ENCODE measurements around the gene TTC23.
A peak's percentile ranks its signal among the peaks of the same experiment; 100 is the strongest.

TTC23 gene

DNA sequence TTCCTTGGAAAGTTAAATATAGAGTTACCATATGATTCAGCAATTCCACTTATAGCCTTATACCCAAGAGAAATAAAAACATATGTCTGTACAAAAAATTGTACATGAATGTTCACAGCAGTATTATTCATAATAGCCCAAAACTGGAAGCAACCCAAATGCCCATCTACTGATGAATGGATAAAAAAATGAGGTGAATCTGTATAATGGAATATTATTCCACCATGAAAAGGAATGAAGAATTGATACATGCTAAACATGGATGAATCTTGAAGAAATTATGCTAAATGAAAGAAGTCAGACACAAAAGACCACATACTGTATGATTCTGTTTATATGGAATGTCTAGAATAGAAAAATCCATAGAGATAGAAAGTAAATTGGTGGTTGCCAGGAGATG lies 61.4 kb downstream of the TTC23 start:
- DNase-seq, result no peak

DNA sequence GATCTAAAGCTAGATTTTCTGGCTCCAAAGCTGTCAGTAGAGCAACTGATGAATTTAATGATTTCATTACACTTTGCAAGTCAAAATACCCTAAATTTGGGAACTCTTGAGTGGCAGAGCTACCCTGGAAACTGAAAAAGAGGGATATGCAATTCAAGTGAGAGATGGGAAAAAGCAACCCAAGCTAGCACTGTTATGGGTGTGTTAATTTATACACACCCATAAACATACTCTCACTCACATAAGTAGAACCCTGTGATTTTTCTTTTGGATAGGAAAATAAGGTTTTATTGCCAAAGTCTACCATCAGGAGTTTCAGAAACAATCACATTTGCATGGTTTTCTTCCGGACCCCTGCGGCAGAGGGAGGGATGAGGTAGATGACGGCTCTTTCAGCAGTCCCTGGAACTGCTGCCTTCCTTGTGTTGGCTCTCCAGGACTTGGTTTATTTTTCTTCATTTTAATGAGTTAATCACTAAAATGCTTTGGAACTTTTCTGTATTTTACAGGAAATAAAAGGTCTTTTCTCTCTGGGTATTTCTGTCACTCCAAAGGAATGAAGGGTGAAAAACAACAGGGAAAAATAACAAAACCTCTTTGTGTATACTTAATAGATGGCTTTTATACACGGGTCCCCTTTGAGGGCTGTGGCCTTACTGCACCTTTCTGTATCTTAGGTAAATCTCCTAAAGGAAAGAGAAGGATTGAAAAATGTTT lies 63.8 kb downstream of the TTC23 start:
- DNase-seq, result no peak

DNA sequence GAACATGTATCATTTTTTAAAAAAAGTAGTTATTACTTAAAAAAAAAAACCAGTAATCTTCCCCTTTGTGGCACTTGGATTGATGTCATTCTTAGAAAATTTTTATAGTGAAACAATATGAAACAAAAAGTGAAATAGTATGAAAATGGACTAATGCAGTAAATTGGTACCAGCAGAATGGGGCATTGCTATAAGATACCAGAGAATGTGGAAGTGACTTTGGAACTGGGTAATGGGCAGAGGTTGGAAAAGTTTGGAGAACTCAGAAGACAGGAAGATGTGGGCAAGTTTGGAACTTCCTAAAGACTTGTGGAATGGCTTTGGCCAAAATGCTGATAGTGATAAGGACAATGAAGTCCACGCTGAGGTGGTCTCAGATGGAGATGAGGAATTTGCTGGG lies 66.6 kb downstream of the TTC23 start:
- no peak for DNase-seq

DNA sequence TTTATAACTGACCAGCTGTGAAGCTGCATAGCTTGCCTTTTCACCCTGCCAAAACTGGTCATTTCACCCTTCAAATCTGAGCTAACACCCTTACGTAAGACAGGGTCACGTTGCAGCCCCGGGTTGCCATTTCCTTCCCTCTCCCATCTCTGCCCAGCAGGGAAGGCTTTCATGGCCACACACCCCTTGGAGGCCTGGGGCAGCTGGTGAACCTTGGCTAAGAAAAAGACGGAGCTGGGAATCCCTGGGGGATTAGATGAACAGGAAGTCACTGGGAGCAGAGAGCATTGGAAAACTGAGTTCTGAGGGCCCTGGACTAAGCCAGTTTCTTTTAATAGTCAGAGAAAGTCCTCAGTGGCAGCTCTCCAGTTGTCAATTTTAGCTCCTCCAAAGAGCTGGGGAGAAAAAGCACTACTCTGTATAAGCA lies 67.8 kb downstream of the TTC23 start:
- no peak for DNase-seq

DNA sequence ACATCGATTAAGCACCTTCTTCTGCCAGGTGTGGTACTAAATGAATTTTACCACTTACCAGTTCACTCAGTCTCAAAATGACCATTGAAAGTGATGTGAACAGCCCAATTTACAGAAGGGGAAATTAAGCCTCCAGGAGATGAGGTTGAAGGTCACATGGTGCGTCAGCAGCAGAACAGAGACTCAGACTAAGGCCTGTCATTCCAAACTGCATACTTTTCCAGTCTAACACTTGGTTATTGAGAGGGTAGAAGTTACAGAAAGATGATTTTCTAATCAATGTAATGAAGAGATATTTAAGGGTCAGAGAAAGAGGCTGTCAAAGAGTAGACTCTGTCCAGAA lies 68.4 kb downstream of the TTC23 start:
- no peak for DNase-seq

DNA sequence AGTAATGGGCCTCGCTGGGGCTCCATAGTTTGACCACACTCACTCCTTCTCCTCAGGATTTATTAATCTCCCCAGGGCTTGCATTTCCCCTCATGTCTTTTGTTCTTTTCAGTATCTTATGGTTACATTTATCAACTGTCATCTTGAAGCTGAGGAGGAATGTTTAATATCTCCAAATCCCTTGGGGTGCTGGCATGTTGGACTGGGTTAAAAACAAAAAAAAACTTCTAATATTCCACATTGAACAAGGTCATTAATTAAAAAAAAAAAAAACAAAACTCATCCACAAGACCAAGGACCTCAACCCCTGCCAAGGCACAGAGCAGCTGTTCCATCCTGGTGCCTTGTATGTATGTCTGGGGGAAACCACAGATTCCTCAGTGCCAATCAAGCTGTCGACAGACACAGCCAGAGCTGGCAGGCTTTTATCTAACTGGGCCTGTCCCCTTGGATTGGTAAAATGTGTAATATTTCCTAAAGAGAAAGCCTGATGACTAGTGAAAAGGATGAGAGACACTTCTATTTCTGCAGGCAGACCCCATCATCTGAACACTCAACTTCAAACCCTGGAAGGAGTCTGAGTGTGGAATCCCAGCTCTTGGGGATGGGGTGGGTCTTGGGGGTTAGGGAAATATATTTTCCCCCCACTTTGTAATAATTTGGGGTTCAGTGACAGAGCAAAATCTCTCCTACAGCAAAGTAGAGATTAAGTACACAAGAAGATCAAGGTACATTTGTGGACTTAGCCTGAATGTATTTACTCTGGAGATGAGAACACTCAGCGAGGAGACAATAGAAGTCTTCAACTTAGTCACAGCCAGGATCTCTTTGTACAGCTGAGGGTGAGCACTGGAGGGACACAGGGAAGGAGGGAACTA lies 69.1 kb downstream of the TTC23 start:
- DNase-seq, result no peak

DNA sequence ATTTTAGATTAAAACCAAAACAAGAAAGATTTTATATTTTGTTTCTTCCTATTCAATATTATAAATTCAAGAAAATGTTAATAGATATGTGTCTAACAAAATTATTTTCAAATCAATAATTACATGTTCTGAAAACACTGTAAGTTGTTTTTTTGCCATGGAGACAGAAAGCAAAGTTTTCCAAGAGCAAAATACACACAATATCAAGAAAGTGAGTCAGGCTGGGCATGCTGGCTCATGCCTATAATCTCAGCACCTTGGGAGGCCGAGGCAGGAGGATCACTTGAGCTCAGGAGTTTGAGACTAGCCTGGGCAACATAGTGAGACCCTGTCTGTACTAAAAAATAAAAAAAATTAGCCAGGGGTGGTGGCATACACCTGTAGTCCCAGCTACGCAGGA lies 71.7 kb downstream of the TTC23 start:
- no peak for DNase-seq

DNA sequence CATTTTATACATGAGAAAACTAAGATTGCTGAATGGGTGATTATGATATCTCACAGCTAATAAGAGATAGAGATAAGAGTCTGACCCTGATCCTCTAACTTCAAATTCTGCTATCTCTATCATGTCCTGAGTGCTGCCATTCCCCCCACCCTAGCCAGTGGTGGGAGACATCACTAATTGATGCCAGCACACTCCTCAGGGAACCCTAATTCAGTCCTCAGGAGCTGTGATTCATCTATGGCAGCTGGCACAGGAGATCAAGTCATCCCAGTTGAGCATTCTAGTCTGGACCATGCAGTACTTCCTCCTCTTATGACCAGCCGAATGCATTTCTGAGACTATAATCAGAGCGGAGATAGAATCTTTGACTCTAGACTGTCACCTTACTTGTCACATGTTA lies 72.6 kb downstream of the TTC23 start:
- no peak for DNase-seq

DNA sequence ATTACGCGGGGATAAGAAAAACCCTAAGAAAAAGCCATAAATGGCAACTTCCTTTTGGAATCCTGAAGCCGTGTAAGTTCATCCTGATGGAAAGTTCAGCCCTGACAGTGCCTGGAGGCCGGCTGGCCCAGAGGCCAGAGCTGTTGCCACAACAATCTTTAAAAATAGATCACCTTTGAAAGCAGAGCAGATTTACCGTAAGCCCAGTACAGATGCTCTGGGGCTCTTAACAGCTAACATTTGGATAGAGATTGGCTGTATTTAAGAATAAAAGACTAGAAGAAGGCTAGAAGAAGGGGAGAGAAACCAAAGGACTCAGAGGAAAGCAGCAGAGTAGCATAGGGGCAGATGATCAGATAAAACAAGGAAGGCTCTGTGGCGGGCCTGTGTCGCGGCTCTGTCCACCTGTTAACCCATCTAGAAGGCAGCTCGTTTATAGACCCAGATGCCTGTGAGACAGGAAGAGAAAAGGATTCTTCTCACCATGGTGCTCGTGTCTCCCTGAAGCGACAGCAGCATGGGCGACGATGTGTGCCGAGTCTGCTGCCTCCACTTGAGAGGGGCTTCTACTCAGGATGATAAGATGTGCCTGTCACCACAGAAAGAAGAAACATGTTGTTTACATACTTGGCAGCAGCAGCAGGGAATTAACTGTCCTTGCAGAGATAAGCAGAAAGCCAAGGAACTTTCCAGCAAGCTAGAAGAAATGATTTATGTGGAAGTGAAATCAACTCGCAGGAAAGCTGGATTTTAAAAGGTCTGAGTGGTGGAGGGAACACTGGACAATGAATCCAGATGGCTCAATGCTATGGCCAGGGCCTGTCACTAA lies 74.6 kb downstream of the TTC23 start:
- DNase-seq, result no peak

DNA sequence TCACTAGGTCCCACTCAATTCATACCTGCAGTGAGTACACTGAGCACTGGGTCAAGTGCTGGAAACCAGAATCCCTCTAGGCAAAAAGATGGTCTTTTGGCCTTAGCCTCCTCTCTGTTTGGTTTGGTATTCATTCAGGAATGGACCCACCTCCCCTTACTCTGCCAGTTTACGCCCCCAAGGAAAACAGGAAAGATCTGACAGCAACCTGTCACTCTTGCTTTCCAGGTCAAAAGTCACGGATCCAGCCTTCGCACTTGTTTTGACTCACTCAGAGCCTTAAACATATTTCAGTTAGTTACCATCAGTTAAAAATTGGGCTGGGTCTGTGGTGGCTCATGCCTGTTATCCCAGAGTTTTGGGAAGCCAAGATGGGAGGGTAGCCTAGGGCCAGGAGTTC lies 76.4 kb downstream of the TTC23 start:
- DNase-seq, result no peak

DNA sequence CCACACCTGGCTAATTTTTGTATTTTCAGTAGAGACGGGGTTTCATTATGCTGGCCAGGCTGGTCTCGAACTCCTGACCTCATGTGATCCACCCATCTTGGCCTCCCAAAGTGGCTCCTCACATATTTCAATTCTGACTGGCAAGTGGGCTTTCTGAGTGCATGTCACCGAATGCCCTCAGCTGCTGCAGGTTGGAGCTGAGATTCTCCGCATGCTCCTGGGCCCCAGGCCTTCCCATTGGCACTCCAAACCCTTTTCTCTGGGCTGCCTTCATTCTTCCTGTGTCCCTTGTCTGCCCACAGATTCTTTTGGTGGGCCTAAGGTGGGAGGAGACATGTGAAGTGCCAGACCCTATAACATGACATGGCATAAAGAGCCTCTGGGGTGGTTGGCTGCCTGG lies 77.2 kb downstream of the TTC23 start:
- DNase-seq, result no peak

DNA sequence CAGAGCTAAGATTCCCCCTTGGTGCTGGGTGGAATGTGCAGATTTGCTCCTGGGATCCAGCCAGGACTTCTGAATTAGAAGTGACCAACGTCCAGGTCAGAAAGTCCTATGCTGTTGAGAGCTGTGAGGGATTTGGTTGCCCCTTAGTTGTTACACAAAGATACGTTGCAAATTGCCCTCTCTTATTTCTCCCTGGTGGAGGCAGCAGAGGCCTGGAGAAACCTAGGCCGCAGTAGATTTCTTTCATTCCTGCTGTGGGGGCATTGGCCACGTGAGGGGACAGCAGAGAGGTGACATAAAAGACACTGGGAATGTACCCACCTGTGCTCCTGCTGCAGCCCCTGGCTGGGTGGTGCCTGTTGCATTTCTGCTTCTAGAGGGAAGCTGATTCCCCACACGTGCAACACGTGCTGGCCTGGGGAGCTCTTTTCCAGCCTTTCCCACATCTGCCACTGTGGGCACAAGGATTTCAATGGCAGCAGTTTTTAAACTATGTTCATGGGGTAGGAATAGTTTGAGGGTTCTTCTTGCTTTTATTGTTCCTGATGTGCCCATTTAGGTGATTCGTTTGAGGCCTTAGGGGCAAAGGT lies 78.8 kb downstream of the TTC23 start:
- DNase-seq, result no peak

DNA sequence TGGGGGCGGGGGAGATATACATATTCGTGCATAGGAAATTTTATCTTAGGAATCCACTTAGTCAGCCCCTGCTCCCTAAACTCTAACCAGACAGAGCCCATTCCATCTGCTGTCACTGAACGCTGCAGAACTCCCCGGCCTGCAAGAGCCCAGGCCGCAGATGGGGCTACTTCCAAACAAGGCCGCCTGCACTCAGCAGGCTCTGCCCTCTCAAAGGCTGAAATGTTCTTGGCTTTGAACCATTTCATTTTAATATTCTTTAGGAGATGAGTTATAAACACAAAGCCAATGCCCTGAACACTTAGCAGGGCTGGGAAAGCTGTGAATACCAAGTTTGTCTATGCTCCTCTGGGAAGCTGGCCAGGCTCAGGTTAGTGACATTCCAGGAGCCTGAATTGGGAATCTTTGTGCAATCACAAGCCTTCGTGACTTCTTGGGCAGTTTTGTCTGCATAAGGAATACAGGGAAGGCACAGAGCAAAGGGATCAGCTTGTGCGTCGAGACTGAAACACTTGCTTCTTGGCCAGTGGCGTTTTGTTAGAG lies 79.5 kb downstream of the TTC23 start:
- no peak for DNase-seq

DNA sequence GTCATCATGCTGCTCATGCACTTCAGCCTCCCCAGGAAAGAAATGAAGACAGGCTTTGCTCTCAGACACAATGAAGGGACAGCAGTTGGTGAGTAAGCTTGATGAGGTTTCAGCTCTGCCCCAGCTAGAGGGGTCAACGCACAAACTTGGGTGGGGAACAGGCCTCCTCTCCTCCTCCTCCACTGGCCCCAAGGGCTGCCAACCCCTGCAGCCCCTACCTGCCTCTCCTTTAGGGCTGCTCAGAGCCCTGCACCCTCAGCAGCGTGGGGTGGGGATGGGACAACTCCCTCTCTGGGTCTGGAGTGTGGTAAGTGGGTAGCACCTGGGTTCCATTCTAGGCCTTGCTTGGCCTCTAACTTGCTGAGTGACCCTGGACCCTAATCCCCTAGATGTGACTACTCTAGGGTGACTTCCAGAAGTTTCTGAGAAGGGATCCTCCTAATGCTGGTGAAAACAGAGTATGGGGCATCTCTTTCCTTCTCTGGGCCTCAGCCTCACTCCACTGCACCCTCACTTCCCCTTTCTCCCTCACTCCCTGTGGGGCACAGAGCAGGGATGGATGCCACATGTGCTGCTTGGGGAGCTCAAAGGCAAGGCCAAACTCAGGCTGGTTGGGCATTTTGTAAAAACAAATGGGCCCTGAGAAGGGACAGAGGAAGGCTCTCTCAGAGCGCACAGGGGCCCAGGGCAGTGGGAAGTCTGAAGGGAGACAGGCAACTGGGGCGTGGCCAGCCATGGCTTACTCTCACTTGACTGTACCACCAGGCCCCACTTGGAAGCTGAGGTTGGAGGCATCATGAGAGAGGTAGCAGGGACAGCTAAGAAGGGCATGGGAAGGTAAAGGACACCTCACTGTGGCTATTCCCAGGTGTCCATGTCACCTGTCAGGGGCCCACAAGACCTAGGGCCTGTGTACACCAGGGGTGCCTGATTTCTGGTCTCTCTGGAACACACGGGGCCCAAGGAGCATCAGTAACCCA lies 80.5 kb downstream of the TTC23 start:
- peak; percentile 6 for DNase-seq

DNA sequence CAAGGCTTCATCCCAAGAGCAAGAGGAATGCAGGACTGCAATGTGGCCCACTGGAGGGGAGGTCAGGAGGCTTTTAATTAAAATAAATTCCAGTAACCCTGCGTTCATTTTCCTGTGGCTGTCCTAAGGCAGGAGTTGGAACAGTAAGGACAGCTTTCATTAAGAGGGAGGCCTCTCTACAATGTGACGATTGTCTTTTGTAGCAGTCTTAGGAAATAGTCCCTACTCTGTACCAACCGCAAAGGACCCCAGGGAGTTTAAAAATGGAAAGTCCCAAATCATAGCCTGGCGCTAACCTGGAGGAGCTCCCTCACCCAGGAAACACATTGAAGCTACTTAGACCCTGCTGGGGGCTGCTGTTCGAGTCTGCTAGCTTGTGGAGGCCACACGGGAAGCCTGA lies 81.7 kb downstream of the TTC23 start:
- no peak for DNase-seq

DNA sequence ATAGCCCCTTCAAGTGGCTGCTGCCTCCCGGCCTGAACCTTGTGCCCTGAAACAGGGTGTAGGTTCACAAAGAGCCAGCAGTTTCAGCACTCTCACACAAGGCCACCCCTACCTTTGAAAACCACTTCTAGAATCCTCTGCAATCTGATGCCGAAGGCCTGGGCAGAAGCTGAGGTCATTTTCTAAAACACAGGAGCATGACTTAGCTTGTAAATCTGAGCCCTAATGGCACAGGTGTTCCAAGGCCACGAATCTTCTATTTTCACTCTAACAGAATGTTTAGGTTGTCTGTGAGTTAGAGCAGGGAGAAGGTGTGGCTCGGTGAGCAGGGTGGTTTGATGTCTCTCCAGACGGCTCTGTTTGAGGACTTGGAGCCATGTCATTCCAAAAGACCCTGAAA lies 82.2 kb downstream of the TTC23 start:
- no peak for DNase-seq

DNA sequence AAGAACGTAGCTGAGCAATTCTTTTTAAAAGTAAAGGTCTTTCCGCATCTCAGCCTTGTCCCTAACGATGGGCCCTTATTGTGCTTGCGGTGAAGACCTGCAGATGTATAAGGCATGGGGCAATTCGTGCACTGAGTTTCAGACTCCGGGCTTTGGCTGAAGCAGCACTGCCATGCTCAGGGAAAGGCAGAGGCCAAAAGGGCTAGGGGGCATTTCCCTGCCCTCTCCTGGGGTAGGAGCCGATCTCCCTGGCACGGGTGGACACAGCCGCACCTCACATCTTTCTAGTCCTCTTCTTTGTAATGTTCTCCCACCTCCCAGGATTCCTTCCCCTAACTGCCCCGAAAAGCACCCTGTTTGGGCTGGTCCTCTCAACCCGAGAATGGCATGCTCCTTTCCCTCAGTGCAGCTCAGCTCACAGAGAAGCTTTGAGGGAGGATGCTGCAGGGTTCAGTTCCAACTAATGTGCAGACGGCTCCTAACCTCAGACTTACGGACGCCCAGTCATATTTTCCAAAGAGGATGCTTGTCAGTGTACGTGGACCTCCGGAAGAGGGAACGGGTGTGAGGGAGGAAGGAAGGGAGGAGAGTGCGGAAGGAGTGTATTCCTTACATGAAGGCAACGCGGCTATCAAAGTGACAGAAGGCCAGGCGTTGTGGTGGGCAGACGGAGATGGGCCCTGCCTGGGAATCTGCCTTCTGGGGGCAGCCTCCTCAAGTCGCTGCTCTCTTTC lies 83.3 kb downstream of the TTC23 start:
- no peak for DNase-seq

DNA sequence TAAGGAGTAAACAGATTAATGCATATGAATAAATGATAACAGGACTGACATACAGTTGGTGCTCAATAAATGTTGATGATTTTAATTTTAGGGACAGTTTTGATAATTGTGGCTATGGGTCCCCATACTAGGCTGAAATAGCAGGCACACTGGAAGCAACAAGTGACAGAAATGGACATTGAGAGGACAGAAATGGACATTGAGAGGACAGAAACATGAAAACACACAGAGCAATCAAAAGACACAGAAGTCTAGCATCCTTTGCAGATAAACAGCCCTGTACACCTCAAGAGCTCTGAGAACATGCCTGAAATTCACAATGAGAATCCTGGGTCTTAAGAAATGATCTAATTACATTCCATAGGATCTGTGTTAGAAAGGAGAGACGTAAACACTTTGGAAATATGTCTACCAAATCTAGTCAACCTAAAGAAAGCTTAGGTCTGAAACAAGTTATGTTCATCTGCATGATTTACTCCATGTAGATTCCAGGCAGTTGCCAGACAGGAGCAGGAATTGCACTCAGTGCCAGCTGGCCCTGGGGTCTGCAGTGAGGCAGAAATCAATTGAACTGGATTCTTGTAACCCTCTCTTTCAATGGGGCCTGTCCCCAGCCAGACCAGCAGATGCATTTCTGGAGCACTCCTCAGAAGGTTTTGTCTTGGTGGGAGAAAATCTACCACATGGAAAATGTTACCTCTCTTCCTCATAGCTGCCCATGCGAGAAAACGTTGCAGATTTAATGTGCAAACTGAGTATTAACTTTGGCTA lies 84.2 kb downstream of the TTC23 start:
- no peak for DNase-seq

DNA sequence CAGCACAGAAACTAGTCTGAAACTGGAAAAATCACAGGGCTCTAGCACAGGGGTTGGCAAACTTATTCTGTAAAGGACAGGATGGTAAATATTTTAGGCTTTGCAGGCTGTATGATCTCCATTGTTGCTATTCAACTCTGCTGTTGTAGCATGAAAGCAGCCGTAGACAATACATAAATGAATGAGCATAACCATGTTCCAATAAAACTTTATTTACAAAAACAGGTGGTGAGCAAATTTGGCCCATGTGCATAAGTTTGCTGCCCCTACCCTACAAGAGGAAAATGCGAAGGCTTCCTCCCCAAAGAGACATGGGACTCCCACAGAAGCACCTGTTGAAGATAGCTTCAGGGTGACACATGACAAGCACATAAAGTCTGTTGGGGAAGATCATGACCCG lies 85.3 kb downstream of the TTC23 start:
- DNase-seq, result no peak
